ENCODE data around the gene MAD1L1. TPM values are rescaled to one million over a fixed set of nuclear protein-coding genes. Genes with fewer than 3 reads are reported as not detected.
A peak's percentile ranks its signal among the peaks of the same experiment; 100 is the strongest.

MAD1L1 gene
- total and polyA plus RNA-seq, 2 of the 4 experiments (the other 2 are of a cell fraction) = 29.0 to 40.9 TPM

- dilution Hi-C loops (cut with HindIII; ENCODE audit: low sequenced_read_pairs, unreplicated experiment) = no loop called here
- Histone ChIP-seq H2BK120ac (ENCODE audit: low read depth, low read length) (peak overlapping the region; percentile 87), H2AFZ (replicated peaks; ENCODE audit: low read length, poor library complexity) (peak overlapping the region; percentile 72), H3K4ac (ENCODE audit: low read depth, low read length) (peak overlapping the region; percentile 8; the same call in 1 of the 2 replicates), H3K36me3 (ENCODE audit: control insufficient read depth, insufficient read depth, low read length) (no peaks in the 10 kb centered on the region), H2BK5ac (ENCODE audit: low read depth, low read length, poor library complexity, severe bottlenecking) (no peak overlapping the region), H3K18ac (ENCODE audit: low read depth, low read length) (no peak overlapping the region), H2AK9ac (replicated peaks; ENCODE audit: low read depth, low read length, poor library complexity) (peak overlapping the region; percentile 91), H3K23ac (ENCODE audit: low read depth, low read length) (no peak overlapping the region), H3K14ac (replicated peaks; ENCODE audit: low read depth, low read length) (no peak overlapping the region), H2BK20ac (ENCODE audit: low read depth, low read length) (no peak overlapping the region), H3K27ac (ENCODE audit: insufficient read depth, low read length) (no peak overlapping the region), H4K8ac (ENCODE audit: low read depth in 2 of 2, low read length in 2 of 2) (peak overlapping the region in 1 of 2 experiments; percentile 95; a peak in 1 of 4 replicates), H3K4me2 (ENCODE audit: low read depth, low read length) (no peak overlapping the region), H3K9me3 (ENCODE audit: control insufficient read depth, insufficient read depth, low read length) (no peaks in the 10 kb centered on the region), H4K91ac (ENCODE audit: insufficient read depth, low read depth, low read length) (peak overlapping the region; percentile 23; the same call in 1 of the 2 replicates), H3K4me1 (ENCODE audit: control insufficient read depth, insufficient read depth, low read length) (peaks cover 19% of the 10 kb centered on the region), H3K27me3 (ENCODE audit: control insufficient read depth, insufficient read depth, low read length) (no peaks in the 10 kb centered on the region), H3K9me1 (ENCODE audit: insufficient read depth, low read length) (peaks cover 28% of the 10 kb centered on the region), H3K4me3 (ENCODE audit: insufficient read depth, low read depth, low read length) (no peak overlapping the region), H4K20me1 (ENCODE audit: insufficient read depth, low read length) (no peaks in the 10 kb centered on the region), H3K9ac (ENCODE audit: low read depth, low read length) (no peak overlapping the region), H4K5ac (ENCODE audit: low read depth, low read length) (no peak overlapping the region), H2BK15ac (ENCODE audit: low read depth, low read length) (no peak overlapping the region; the same call in 2 of the 3 replicates), H3K79me1 (ENCODE audit: low read depth in 1 of 2, low read length in 2 of 2) (peaks cover 6 to 59% of the 10 kb centered on the region in 2 experiments; a peak in 3 of 4 replicates), H3K56ac (ENCODE audit: extremely low read depth, insufficient read depth, low read length) (no peak overlapping the region), H2AK5ac (ENCODE audit: low read depth, low read length) (peak overlapping the region; percentile 93)
- BruUV-seq (replicated peaks) = no TSS peak
- DNase-seq = no peak
- POLR2A ChIA-PET (ENCODE audit: unreplicated experiment) = no interaction called here
- CTCF ChIA-PET = interaction anchor here (1.8 kb wide), 1 partner anchor 100 kb away, joined by 9 read pairs; no protein-coding TSS in a partner anchor
- intact Hi-C loops (cut with micrococcal nuclease) = loop anchor here (1.0 to 5.0 kb wide), 3 partner anchors 65 to 220 kb away; partner anchors contain the start of gene SNX8
- TF ChIP-seq BHLHE40 (IDR thresholded peaks at IDR 0.05; ENCODE audit: low read depth, low read length) (no peak), RAD21 (IDR thresholded peaks at IDR 0.05; ENCODE audit: low read length) (peak; percentile 45), RCOR1 (IDR thresholded peaks at IDR 0.05; ENCODE audit: insufficient replicate concordance, low read length) (no peak), FOS (IDR thresholded peaks at IDR 0.05; ENCODE audit: low read depth, low read length) (no peak), CHD1 (IDR thresholded peaks at IDR 0.05; ENCODE audit: low read depth, low read length) (no peak), MAZ (IDR thresholded peaks at IDR 0.05; ENCODE audit: borderline replicate concordance, low read depth, low read length) (no peak), NFE2L2 (IDR thresholded peaks at IDR 0.05; ENCODE audit: low read depth, low read length) (no peak), RFX5 (IDR thresholded peaks at IDR 0.05; ENCODE audit: low read depth, low read length) (no peak), POLR2A (IDR thresholded peaks at IDR 0.05; ENCODE audit: low read depth, low read length) (no peak), SMC3 (IDR thresholded peaks at IDR 0.05; ENCODE audit: low read depth, low read length) (peak; percentile 55), MAFK (IDR thresholded peaks at IDR 0.05; ENCODE audit: low read depth, low read length) (no peak)
- TF ChIP-seq, protein P1, sequence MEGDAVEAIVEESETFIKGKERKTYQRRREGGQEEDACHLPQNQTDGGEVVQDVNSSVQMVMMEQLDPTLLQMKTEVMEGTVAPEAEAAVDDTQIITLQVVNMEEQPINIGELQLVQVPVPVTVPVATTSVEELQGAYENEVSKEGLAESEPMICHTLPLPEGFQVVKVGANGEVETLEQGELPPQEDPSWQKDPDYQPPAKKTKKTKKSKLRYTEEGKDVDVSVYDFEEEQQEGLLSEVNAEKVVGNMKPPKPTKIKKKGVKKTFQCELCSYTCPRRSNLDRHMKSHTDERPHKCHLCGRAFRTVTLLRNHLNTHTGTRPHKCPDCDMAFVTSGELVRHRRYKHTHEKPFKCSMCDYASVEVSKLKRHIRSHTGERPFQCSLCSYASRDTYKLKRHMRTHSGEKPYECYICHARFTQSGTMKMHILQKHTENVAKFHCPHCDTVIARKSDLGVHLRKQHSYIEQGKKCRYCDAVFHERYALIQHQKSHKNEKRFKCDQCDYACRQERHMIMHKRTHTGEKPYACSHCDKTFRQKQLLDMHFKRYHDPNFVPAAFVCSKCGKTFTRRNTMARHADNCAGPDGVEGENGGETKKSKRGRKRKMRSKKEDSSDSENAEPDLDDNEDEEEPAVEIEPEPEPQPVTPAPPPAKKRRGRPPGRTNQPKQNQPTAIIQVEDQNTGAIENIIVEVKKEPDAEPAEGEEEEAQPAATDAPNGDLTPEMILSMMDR (conservative IDR thresholded peaks at IDR 0.05; ENCODE audit: low read depth, low read length) = peak; percentile 59
- in situ Hi-C loops (cut with MboI; ENCODE audit: low sequenced_read_pairs) = no loop called here
- peak; percentile 19; the same call in 1 of the 2 replicates for ATAC-seq (ENCODE audit: low read depth)
- 78% methylated on average over 14 of the region's 36 CpGs; no CpG with 5 or more reads in 1 of the 2 experiments for WGBS, 2 experiments (ENCODE audit: extremely low coverage in 2 of 2, insufficient read length in 1 of 2)
Measured at GRCh38 chr7:2247141-2247995, 14.6 kb upstream of the MAD1L1 start.
